HG02763 (cell line): ENCODE measurements around the gene TNS1.

Experiments used
- ATAC-seq: cut with Tn5 transposase; IDR thresholded peaks from one replicate; pipeline ENCODE4 v1.9.1; 2021; ENCODE audit warnings: mild to moderate bottlenecking, moderate library complexity; ENCODE audit not compliant: unreplicated experiment

The TNS1 gene

DNA sequence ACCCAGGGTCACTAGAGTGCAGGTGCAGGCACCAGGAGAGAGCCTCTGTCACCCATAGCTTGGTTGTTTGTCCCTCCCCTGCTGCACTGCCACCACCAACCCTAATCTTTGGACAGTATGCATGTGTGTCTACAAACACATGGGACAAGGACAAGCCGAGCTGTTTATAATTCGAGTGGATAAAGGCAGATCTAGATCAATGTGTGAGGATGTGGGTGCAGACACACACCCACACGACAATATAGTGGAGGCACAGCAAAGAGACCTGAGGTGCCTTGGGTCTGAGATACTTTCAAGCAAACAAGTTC is 199.2 kb downstream of the TNS1 start:
- ATAC-seq = no peak

DNA sequence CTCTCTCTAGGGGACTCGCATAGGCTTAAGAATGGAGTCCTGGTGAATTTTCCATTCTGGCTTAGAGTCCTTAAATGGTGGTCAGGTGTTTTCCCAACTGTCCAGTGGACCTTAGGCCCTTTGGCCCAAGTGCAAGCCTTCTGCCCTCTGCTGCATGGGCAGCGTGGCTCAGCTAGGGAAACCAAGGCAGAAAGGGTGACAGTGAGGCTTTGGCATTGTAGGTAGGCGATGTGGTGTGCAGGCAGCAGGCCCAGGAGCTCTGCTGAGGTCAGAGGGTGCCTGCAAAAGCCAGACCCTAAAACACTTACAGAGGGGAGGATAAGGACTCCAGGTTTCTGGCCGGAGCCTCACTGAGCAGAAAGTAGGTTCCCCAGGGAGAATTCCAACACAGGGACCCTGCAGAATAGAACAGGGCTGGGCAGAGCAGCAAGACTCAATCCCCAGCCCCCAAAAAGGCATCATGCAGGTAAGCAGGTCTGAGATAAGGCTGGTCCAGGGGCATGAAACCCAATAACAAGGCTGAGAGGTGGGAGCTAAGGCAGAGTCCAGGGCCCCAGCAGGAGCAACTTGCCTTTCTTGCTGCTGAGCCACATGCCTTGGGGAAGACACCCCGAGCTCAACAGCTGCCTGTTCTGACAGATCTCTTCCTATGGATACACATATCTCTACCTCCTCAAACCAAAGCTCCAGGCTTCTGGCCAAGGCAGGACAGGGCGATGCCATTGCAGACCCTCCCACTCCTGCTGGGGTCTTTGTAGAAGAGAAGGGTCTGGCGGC is 199.7 kb downstream of the TNS1 start:
- ATAC-seq = no peak

DNA sequence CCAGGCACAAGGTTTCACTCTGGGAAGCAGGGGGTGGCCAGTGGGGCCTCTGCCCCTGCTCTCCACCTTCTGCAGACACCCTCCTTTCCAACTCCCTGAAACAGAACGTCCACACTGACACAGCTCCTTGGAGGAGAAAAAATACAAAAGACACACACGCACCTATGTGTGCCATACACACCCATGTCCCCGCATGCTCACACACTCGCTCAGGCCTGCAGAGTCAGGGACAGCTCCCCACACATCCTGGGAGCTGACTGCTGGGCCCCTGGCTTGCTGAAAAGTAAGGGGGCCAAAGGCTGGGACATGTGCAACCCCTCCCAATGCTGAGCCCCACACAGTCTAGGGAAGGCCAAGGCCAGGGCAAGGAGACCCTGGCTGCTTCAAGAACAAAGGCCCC is 200.5 kb downstream of the TNS1 start:
- ATAC-seq = no peak

DNA sequence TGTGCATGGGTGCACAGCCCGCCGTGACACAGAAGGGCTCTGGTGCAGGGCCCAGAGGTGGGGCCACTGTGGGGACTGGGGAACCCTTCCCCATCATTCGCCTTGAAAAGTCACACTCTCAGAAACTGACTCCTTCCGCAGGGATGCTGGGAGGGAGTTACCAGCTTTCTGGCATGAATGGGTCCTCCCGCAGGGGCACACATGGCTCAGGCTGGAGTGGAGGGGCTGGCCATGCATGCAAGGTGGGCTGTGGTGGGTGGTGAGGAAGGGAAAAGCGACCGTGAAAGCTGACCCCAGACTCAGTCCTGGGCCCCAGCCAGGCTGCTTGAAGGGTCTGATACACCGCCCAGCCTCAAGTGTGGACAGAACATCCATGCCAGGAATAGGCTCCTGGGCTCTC is 201.1 kb downstream of the TNS1 start:
- no peak for ATAC-seq

DNA sequence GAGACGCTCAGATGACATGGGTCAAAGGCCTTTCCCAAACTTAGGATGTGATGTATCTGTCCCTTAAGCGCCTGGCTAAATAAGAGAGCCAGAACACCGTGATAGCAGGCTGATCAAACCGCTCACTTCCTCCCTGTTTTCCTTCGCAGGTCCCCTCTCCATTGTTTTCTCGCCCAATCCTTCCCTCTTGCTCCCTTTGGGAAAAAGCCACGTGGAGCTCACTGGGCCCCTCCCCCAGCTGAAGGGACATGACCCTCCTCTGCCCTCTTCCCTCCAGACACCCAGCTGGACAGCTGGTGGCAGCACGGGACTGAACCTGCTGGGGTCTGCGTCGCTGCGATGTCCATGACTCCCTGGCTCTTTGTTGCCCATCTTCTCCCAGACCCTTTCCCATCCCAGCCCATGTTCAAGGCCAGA is 201.7 kb downstream of the TNS1 start:
- ATAC-seq = no peak

DNA sequence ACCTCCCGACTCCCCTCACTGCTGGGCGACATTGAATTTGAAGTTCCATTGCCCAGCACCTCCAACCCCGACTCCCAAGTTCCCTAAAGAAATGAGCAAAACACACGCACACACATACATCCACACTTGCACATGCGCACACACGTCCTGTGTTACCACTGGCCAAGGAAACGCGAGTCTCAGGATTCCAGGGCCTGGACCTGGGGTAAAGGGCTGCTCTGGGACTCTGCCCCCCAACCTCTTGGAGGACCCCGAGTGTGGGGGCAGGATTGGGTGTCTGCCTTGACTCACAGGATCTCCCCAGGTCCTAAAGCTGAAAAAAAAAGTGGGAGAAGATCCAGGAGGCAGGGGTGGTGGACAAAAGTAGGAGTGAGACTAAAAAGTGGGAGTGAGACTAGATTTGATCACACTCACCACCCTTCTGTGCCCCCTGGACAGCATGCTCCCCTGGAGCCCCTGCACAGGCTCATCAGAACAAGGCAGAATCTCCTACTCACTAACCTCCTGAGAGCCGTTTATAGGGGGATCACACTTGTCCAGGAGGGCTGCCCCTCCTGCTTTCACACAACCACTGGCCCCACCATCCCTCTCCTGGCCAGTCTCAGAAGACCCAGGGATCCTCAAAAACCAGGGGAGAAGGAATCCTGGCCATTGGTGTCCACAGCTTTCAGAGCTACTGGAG is 202.2 kb downstream of the TNS1 start:
- ATAC-seq = no peak

DNA sequence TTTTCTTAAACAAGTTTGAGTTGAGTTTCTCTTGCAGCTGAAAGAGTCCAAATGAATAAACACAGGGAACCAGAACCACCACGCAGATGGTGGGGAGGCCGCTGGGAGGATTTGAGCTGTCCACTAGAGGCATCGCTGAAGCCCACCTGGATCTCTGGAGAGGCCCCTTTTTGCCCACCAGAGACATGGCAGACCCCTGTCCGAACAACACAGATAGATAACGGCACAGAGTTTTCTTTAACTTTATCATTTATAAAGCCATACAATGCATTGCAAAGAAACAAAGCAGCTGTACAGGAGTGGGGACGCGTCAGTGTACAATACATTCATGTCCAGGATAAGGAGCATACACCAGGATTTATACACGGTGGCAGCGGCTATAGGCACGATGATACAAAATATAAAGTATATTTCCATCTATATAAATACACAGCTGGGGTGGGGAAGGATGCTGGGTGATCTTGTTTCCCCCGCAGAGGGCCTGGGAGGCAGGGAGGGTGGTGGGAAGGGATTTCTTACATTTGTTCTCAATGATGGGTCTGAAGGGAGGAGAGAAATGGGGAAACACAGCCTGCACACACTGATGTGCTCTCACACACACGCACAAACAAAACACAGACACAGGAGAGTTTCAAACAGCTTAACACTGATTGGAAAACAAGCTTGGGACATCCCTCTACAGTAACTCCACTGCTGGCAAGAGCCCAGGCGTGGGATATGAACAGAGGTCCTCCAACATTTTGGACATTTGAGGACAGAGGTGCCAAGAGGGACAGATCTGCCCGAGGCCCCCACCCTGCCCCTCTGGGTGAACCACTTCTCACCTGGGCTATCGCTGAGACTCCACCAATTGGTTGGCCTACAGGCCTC is 203.0 kb downstream of the TNS1 start:
- no peak for ATAC-seq

DNA sequence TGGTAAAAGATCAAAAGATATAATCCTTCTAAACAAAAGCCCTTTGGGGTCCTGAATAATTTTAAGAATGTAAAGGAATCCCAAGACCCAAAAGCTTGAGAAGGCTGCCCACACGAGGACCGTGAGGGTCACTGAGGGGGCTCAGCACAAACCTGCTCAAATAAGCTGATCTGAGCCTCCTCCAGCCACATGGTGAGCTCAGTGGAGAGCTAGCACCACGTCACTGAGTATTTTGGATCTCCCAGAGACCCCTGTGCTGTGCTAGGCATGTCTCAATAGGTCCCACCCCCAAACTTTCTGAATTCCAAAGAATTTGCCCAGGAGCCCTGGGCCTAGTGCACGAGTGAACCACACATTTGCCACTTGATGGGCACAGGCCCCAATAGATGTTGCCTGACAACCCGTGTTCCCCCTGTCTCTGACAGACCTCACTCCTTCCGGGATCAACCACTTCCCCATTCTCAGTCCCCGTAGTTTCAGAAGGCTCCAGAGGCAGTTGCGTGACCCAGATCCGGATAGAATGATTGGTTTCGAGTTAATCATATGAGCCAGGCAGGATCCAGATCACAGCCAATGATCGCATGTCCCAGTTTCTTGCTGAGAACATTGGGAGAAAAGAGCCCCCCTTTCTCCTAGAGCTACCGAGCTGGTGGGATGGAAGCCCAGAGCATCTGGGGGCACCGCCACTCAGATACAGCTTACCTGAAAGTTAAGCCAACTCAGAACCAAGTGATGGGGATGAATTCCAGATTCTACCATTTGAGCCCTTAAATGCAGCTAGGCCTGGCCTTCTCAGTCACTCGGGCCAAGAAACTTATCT is 203.8 kb downstream of the TNS1 start:
- ATAC-seq = no peak

DNA sequence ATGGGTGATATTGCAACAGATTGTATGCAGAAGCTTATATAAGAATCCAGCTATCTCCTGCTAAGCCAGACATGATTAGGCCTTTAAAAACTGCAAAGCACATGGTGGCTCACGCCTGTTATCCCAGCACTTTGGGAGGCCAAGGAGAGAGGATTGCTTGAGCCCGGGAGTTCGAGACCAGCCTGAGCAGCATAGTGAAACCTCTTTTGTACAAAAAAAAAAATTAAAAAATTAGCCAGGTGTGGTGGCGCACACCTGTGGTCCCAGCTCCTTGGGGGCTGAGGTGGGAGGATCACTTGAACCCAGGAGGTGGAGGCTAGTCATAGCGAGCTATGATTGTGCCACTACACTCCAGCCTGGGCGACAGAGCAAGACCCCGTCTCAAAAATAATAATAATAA is 204.6 kb downstream of the TNS1 start:
- no peak for ATAC-seq

DNA sequence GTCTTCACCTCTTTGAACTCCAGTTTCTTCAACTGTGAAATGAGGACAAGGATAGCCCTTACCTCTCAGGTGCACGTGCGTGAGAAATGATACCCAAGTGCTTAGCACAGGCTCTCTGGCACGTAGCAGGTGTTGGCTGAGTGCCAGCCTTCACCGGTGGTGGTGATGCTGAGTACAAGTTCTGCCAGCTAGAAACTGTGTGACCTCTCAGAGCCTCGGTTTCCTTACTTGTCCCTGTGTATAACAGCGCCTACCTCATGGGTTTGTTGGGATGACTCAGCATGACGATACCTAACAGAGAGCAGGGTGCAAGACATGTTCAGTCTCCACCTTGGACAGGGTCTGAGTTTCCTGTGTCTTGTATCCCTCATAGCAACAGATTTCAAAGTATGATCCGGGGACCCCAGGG is 205.1 kb downstream of the TNS1 start:
- no peak for ATAC-seq

DNA sequence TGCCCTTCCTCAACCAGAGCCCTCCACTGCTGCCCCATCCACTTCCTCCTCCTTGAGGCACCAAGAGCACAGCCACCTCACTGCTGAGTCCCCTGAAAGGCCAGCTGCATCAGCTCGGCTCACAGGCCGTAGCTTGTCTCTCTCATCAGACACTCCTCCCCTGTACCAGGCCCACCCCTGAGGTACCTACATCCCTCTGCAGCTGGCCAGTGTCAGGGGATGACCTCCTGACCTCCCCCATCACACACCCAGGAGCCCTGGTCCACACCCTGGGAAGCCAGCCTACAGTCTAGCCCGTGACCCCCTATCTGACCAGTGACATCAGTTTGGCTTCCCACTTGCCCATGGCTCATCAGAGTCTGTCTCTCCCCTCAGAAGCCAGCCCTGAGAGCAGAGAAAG is 205.6 kb downstream of the TNS1 start:
- no peak for ATAC-seq

DNA sequence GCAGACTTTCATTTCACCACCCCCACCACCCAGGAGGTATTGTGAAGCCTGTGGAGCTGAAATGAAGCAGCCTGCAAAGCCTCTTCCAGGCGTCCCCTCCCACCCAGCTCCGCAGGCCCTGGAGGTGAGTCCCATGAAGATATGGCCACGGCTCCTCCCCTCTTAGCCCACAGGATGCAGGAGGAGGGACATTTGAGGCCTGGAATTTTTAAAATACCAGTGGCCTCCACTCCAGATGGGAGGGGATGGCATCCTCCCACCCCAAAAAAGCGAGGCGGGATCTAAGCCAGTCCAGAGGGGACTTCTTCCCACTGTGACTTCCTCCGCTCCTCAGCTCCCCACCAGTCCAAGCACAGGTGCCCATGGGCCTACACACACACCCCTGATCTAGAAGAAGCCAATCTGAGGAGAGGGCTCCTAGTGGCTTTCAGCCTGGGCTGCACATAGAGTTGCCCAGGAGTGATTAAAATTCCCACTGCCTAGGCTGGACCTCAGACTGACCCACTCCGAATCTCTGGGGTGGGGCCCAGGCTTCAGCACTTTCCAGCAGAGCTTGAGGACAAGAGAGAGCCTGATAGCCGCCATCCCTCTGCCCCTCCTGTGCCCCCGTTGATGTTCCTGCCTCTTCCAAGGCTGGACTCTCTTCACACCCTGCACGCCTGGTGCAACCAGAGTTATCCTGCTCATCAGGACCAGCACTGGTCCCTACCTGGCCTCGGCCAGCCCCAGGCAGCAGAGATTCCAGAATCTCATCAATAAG is 206.9 kb downstream of the TNS1 start:
- no peak for ATAC-seq

DNA sequence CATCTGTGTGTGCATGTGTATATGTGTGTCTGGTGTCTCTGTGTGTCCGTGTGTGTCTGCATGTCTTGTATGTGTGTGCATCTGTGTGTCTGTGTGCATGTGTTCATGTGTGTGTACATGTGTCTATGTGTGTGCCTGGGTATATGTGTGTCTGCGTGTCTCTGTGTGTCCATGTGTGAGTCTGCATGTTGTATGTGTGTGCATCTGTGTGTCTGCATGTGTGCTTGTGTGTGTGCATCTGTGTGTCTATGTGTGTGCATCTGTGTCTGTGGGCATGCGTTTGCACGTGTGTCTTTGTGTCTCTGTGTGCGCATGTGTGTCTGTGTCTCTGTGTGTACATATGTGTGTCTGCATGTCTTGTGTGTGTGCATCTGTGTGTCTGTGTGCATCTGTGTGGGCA is 207.7 kb downstream of the TNS1 start:
- no peak for ATAC-seq

DNA sequence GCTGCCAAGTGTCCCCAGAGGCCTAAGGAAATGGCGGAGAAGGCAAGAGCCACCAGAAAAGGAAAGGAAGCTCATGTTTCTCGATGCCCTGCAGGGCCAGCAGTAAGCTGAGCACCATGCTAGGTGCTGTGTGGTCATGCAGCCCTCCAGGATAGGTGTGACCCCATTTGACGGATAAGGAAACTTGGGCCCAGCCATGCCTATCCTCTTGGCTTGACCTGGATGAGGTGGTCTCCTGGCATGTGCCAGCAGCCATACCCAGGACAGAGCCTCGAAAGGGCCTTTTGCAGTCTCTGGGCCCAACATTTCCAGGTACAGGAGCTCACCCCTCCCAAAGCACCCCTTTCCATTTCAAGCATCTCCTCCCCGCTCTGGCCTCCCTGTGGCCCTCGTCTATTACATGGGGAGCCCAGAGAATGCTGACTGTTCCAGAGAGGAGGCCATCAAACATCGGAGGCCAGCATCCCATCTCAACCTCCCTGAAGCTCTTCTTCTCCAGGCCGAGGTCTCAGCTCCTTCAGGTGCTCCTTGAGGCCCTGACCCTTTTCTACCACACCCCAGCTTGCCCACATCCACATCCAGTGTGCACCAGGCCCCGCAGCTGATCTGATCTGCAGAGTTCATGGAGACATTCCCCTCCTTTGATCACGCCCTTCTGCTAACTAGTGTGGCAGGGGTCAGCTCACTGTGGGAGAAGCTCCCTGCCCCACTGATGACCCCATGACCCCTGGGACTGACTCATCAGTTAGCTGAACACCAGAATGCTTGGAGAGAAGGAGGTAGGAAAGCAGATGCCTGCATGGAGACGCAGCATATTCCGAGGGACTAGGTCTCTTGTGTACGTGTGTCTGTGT is 208.4 kb downstream of the TNS1 start:
- no peak for ATAC-seq

DNA sequence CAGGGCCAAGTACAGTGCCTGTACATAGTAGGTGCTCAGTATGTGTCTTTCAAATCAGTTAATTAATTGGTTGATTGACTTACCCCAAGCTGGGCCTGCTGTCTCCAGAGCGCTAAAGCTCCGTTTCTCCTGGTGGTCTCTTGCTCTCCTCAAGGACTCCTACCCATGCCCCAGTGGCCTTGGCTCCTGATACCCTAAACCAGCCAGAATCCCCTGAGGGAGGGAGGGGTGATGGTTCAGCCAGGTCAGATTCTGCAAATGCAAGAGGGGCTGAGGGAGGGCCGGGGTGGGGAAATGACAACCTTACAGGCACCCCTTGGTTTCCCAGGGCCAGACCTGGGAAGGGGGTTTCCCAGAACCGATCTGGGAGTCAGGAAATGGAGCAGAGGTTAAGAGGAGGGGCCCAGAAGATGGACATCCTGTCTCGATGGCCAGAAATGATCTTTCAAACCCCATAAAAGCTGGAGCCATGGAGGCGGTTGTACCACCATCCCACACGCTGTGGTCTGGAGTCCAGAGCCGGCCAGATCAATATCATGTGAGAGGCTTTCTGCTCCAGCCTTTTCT is 209.1 kb downstream of the TNS1 start:
- ATAC-seq = no peak

DNA sequence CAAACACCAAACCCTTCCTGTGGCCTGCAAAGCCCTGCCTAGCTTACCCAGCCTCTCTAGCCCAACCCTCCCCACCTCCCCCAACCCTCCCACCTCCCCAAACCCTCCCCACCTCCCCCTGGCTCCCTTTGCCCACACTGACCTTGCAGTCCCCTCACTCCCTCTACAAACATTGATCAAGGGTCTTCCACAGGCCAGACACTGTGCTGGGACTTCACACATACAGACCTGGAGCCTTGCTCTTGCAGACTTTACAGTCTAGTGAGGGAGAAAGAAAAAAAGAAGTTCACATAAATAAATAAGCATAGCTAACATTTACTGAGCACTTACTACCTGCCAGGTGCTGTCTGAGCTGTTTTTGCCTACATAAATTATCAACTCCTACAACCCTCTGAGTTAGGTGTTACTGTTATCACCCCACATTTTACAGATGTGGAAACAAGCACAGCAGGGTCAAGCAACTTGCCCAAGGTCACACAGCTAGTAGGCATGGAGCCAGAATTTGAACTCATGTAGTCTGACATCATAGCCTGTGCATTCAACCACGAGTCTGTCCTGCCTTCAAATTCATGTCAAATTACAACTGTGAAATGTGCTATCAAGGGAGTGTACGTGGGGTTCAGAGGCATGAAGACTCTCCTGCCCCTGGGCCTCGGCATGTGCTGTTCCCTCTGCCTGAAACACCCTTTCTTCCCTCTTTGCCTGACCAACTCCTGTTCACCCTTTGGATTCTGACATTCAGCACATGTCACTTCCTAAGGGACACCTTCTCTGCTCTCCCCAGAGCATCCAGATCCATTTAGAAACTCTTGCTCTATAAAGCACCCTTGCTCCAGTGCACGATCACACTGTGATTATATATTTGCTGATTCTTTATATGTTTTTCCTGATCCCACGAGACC is 209.9 kb downstream of the TNS1 start:
- ATAC-seq = no peak

DNA sequence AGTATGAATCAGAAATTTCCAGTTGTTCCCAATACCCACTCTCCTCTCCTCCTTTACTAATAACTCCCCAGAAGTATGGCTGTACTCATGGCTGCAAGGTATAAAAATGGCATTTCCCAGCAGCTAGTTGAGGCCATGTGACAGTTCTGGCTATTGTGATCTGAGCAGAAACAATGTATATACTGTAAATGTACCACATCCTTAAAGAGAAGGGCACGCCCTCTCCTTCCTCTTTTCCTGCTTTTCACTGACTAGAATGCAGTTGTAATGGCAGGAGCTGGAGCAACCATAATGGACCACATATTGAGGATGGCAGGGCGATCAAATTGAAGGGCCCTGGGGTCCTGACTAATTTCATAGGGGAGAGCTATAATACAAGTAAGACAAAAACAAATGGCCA is 211.2 kb downstream of the TNS1 start:
- no peak for ATAC-seq
